H1 (cell line): Measurements from ENCODE around the gene ATAD3B. TPM values are rescaled to one million over a fixed set of nuclear protein-coding genes. Genes with fewer than 3 reads are reported as not detected.

Experiments used
- CTCF ChIA-PET: fragments of 300-600 bp; sonication (Branson Sonifier 250); formaldehyde crosslinking; loops from one replicate; lab custom pipeline; 2021; ENCODE audit not compliant: partially characterized antibody; lab: Charles Lee
- POLR2A ChIA-PET: fragments of 300-600 bp; sonication (Branson Sonifier 250); formaldehyde crosslinking; loops from one replicate; lab custom pipeline; 2021; ENCODE audit warnings: inconsistent platforms; ENCODE audit not compliant: partially characterized antibody; lab: Charles Lee
- DNase-seq, 2 experiments: peaks; one replicate each; pipeline versions ENCODE4 v3.0.0 to v3.0.0-alpha.2; 2010 to 2022; ENCODE audit warnings: low spot score in 2 of 2, low read depth in 1 of 2, mixed read lengths in 1 of 2
- FAIRE-seq: peaks from 2 replicates; lab custom pipeline; 2011; peaks lifted over from hg19 to GRCh38; lab: Jason Lieb, UNC
- H2AFZ ChIP-seq: 2 replicates; pipeline ENCODE4 v1.8.1; 2012; ENCODE audit warnings: low read length, inconsistent platforms
- H2AK5ac ChIP-seq: 2 replicates; pipeline ENCODE4 v1.6.1; 2013; ENCODE audit warnings: low read depth, low read length
- H2BK120ac ChIP-seq: replicated peaks from 2 replicates; pipeline ENCODE3; 2013; ENCODE audit warnings: low read depth, low read length, inconsistent platforms
- H2BK12ac ChIP-seq: 2 replicates; pipeline ENCODE4 v1.6.1; 2013; ENCODE audit warnings: low read depth, low read length
- H2BK15ac ChIP-seq: 2 replicates; pipeline ENCODE4 v1.6.1; 2013; ENCODE audit warnings: low read length
- H2BK20ac ChIP-seq: 2 replicates; pipeline ENCODE4 v1.6.1; 2013; ENCODE audit warnings: low read length
- H2BK5ac ChIP-seq: 2 replicates; pipeline ENCODE4 v1.6.1; 2013; ENCODE audit warnings: low read depth, low read length
- H3K14ac ChIP-seq: 2 replicates; pipeline ENCODE4 v1.6.1; 2013; ENCODE audit warnings: inconsistent platforms; ENCODE audit not compliant: insufficient read length
- H3K18ac ChIP-seq: 2 replicates; pipeline ENCODE4 v1.6.1; 2013; ENCODE audit warnings: low read length; ENCODE audit errors: extremely low read depth
- H3K23ac ChIP-seq: 2 replicates; pipeline ENCODE4 v1.6.1; 2013; ENCODE audit warnings: inconsistent platforms; ENCODE audit not compliant: insufficient read length
- H3K23me2 ChIP-seq: 2 replicates; pipeline ENCODE4 v1.6.1; 2013; ENCODE audit warnings: low read depth, low read length
- H3K27ac ChIP-seq: 2 replicates; pipeline ENCODE4 v1.6.1; 2011; ENCODE audit warnings: low read depth, low read length, inconsistent platforms
- H3K27me3 ChIP-seq, 4 experiments: replicated peaks in 1 of 4; 1 replicate in 1 of 4; 2 replicates in 3 of 4; pipeline versions ENCODE4 v1.6.1 to v1.8.1; 2011 to 2013; ENCODE audit warnings: low read length in 3 of 4, mild to moderate bottlenecking in 3 of 4, inconsistent platforms in 2 of 4, mixed read lengths in 2 of 4, moderate library complexity in 1 of 4; ENCODE audit not compliant: control insufficient read depth in 3 of 4, insufficient read depth in 3 of 4; ENCODE audit errors: extremely low read depth in 1 of 4
- H3K36me3 ChIP-seq, 4 experiments: 2 replicates each; pipeline versions ENCODE4 v1.6.1 to v1.8.1; 2011 to 2013; ENCODE audit warnings: mild to moderate bottlenecking in 4 of 4, low read length in 3 of 4, moderate library complexity in 2 of 4, control low read depth in 1 of 4, inconsistent platforms in 1 of 4; ENCODE audit not compliant: insufficient read depth in 4 of 4, control insufficient read depth in 2 of 4
- H3K4ac ChIP-seq: replicated peaks from 2 replicates; pipeline ENCODE3; 2013; ENCODE audit warnings: low read length, low read depth, mixed read lengths, inconsistent platforms; ENCODE audit not compliant: insufficient read length
- H3K4me1 ChIP-seq, 4 experiments: replicated peaks in 1 of 4; 1 replicate in 1 of 4; 2 replicates in 3 of 4; pipeline versions ENCODE4 v1.6.1 to v1.8.1; 2011 to 2013; ENCODE audit warnings: low read length in 3 of 4, inconsistent platforms in 2 of 4, mixed read lengths in 1 of 4; ENCODE audit not compliant: insufficient read depth in 4 of 4, control insufficient read depth in 3 of 4
- H3K4me2 ChIP-seq, 2 experiments: 2 replicates each; pipeline versions ENCODE4 v1.6.1 to v1.8.1; 2011 to 2013; ENCODE audit warnings: low read depth in 2 of 2, low read length in 2 of 2, control low read depth in 1 of 2, inconsistent platforms in 1 of 2, mild to moderate bottlenecking in 1 of 2; ENCODE audit not compliant: insufficient read depth in 1 of 2
- H3K4me3 ChIP-seq, 4 experiments: fragments of 200-600, 300-600 bp in 1 of 4; sonication (generic), shearing (Covaris generic), sonication (Bioruptor Twin) in 1 of 4; 2 replicates each; pipeline versions ENCODE4 v1.5.1 to v1.8.1; 2011 to 2016; ENCODE audit warnings: low read length in 4 of 4, low read depth in 3 of 4, control low read depth in 2 of 4, inconsistent platforms in 2 of 4, mild to moderate bottlenecking in 2 of 4, mixed read lengths in 1 of 4, moderate library complexity in 1 of 4; ENCODE audit not compliant: insufficient read depth in 2 of 4; ENCODE audit errors: extremely low read depth in 1 of 4
- H3K56ac ChIP-seq: replicated peaks from 2 replicates; pipeline ENCODE3; 2013; ENCODE audit warnings: low read depth, mild to moderate bottlenecking, mixed read lengths, low read length, inconsistent platforms; ENCODE audit not compliant: insufficient read length
- H3K79me1 ChIP-seq: 2 replicates; pipeline ENCODE4 v1.6.1; 2013; ENCODE audit warnings: low read depth, low read length, control low read depth
- H3K79me2 ChIP-seq, 2 experiments: 2 replicates each; pipeline versions ENCODE4 v1.6.1 to v1.8.1; 2012 to 2013; ENCODE audit warnings: low read length in 2 of 2, mild to moderate bottlenecking in 2 of 2, inconsistent platforms in 1 of 2; ENCODE audit not compliant: insufficient read depth in 2 of 2, control insufficient read depth in 1 of 2
- H3K9ac ChIP-seq, 4 experiments: replicated peaks in 1 of 4; 1 replicate in 1 of 4; 2 replicates in 3 of 4; pipeline versions ENCODE4 v1.6.1 to v1.8.1; 2011 to 2013; ENCODE audit warnings: low read depth in 3 of 4, low read length in 3 of 4, control low read depth in 2 of 4, mild to moderate bottlenecking in 2 of 4, moderate library complexity in 2 of 4, inconsistent platforms in 1 of 4; ENCODE audit errors: extremely low read depth in 1 of 4
- H3K9me3 ChIP-seq, 2 experiments: 2 replicates each; pipeline versions ENCODE4 v1.6.1 to v1.8.1; 2012 to 2013; ENCODE audit warnings: mild to moderate bottlenecking in 2 of 2, moderate library complexity in 2 of 2, control low read depth in 1 of 2, inconsistent platforms in 1 of 2, low read depth in 1 of 2, low read length in 1 of 2, mixed read lengths in 1 of 2; ENCODE audit not compliant: insufficient read depth in 2 of 2
- H4K20me1 ChIP-seq, 2 experiments: replicated peaks in 1 of 2; 2 replicates each; pipeline versions ENCODE3 to v1.8.1; 2011 to 2013; ENCODE audit warnings: inconsistent platforms in 2 of 2, low read length in 2 of 2, mild to moderate bottlenecking in 1 of 2; ENCODE audit not compliant: insufficient read depth in 2 of 2, control insufficient read depth in 1 of 2
- H4K5ac ChIP-seq: 2 replicates; pipeline ENCODE4 v1.6.1; 2013; ENCODE audit warnings: low read length, low read depth, mixed read lengths, inconsistent platforms; ENCODE audit not compliant: insufficient read length
- H4K8ac ChIP-seq: 2 replicates; pipeline ENCODE4 v1.8.0; 2013; ENCODE audit warnings: mild to moderate bottlenecking, moderate library complexity, low read length, inconsistent platforms; ENCODE audit not compliant: insufficient read depth; ENCODE audit errors: extremely low read depth
- H4K91ac ChIP-seq: replicated peaks from 2 replicates; pipeline ENCODE3; 2013; ENCODE audit warnings: low read length, mixed read lengths, inconsistent platforms; ENCODE audit not compliant: insufficient read length
- CBX5 ChIP-seq: fragments of 300-800, 300-1000 bp; sonication (generic); IDR thresholded peaks from 2 replicates; pipeline ENCODE4 v1.7.1; 2016; ENCODE audit warnings: antibody characterized with exemption, low read length, low read depth
- CBX8 ChIP-seq: fragments of 300-800, 300-1000 bp; sonication (generic); IDR thresholded peaks from 2 replicates; pipeline ENCODE4 v1.7.1; 2016; ENCODE audit warnings: low read depth, low read length, borderline replicate concordance
- CEBPB ChIP-seq: IDR thresholded peaks from 2 replicates; pipeline ENCODE4 v1.6.1; 2012; ENCODE audit warnings: low read depth, low read length
- CHD2 ChIP-seq: IDR thresholded peaks from 2 replicates; pipeline ENCODE4 v1.6.1; 2012; ENCODE audit warnings: low read length, improper control_type of control experiment
- CREB1 ChIP-seq: IDR thresholded peaks from 2 replicates; pipeline ENCODE4 v1.6.1; 2012; ENCODE audit warnings: inconsistent platforms
- E2F6 ChIP-seq: IDR thresholded peaks from 2 replicates; pipeline ENCODE4 v1.6.1; 2012; ENCODE audit warnings: inconsistent platforms
- HDAC2 ChIP-seq, 2 experiments: fragments of 300-600 bp in 1 of 2; sonication (generic) in 1 of 2; IDR thresholded peaks; 2 replicates each; pipeline ENCODE4 v1.6.1; 2011 to 2012; ENCODE audit warnings: low read depth in 2 of 2, low read length in 2 of 2, mild to moderate bottlenecking in 2 of 2, moderate library complexity in 2 of 2, borderline replicate concordance in 1 of 2, inconsistent platforms in 1 of 2
- NRF1 ChIP-seq: IDR thresholded peaks from 2 replicates; pipeline ENCODE4 v1.6.1; 2011; ENCODE audit warnings: mild to moderate bottlenecking, low read depth, low read length, improper control_type of control experiment
- SIX5 ChIP-seq: IDR thresholded peaks from 2 replicates; pipeline ENCODE4 v1.6.1; 2011; ENCODE audit warnings: mild to moderate bottlenecking, low read depth, low read length
- SRF ChIP-seq: IDR thresholded peaks from 2 replicates; pipeline ENCODE4 v1.6.1; 2011; ENCODE audit warnings: mild to moderate bottlenecking, low read depth, low read length, moderate library complexity
- TCF12 ChIP-seq: IDR thresholded peaks from 2 replicates; pipeline ENCODE4 v1.6.1; 2011; ENCODE audit warnings: low read depth, mild to moderate bottlenecking, low read length
- YY1 ChIP-seq: IDR thresholded peaks from 2 replicates; pipeline ENCODE4 v1.6.1; 2011; ENCODE audit warnings: low read depth, mild to moderate bottlenecking, low read length
- WGBS, 2 experiments: shearing (Covaris generic) in 1 of 2; methylation state at CpG; one replicate each; pipeline versions ENCODE4 v1.1.6 to v1.1.7; 2013 to 2015; ENCODE audit warnings: low lambda C conversion rate in 2 of 2, mixed read lengths in 2 of 2, inconsistent platforms in 1 of 2, low coverage in 1 of 2, missing lambda C conversion rate in 1 of 2; ENCODE audit not compliant: insufficient replicate concordance in 2 of 2, insufficient coverage in 1 of 2, insufficient read length in 1 of 2; ENCODE audit errors: extremely low coverage in 1 of 2, missing lambda C conversion rate in 1 of 2; 5-methylcytosine and 5-hydroxymethylcytosine counted together
- polyA plus RNA-seq, 7 experiments: library from polyadenylated mRNA; depleted of rRNA in 3 of 7; stranded (reverse) in 5 of 7; unstranded in 2 of 7; fragments of >200 nt in 5 of 7; fragments of 200-250 nt in 2 of 7; gene quantifications; 1 replicate in 5 of 7; 2 replicates in 1 of 7; 4 replicates in 1 of 7; pipeline versions ENCODE4 v1.2.1 to v1.2.3, GENCODE V29; 2011 to 2013; ENCODE audit warnings: missing spikeins in 2 of 7, mixed read lengths in 2 of 7
- total RNA-seq: library from RNA; stranded (reverse); fragmentation: NEBNext Ultra II Directional; extraction: Animal tissue kit (Norgen Biotek cat#: 25700); gene quantifications from 2 replicates; pipeline ENCODE4 v1.2.1, GENCODE V29; 2021

Gene ATAD3B
- total and polyA plus RNA-seq, 2 of the 8 experiments (the other 6 are each of a cell fraction or from before 2014, with no cell fraction given): 31.3 to 63.0 TPM

GRCh38 chr1:1477206-1477605, 5.6 kb downstream of the ATAD3B start:
- ChIA-PET CTCF (interaction anchor here (1.1 to 2.1 kb wide), 2 partner anchors 27 to 36 kb away, joined by 3 to 6 read pairs; no protein-coding TSS in a partner anchor), POLR2A (interaction anchor here (1.4 kb wide), 1 partner anchor 11 kb away, joined by 4 read pairs; no protein-coding TSS in a partner anchor)
- H3K56ac ChIP-seq: no peak overlapping the region
- H3K4me1 ChIP-seq: peaks cover 0 to 5% (median under 1%) of the 10 kb centered on the region in 4 experiments; a peak in 2 of 7 replicates
- TF ChIP-seq CREB1: no peak
- no peak for TF ChIP-seq SIX5
- no peak for TF ChIP-seq CBX5
- TF ChIP-seq SRF: no peak
- no peak for TF ChIP-seq YY1
- TF ChIP-seq E2F6: no peak
- no peak for TF ChIP-seq CHD2
- no peak for TF ChIP-seq CBX8
- no peak for TF ChIP-seq CEBPB
- TF ChIP-seq HDAC2 (IDR thresholded peaks at IDR 0.05; ENCODE audit: borderline replicate concordance in 1 of 2, low read depth in 2 of 2, low read length in 2 of 2): no peak
- no peak for TF ChIP-seq NRF1
- no peak for TF ChIP-seq TCF12
- no peaks in the 10 kb centered on the region for H3K27me3 ChIP-seq
- H2BK20ac ChIP-seq: no peak overlapping the region
- H4K5ac ChIP-seq: no peak overlapping the region
- H3K36me3 ChIP-seq: peaks cover 10 to 28% (median 22%) of the 10 kb centered on the region in 4 experiments
- H2BK12ac ChIP-seq: no peak overlapping the region
- H3K4me2 ChIP-seq: no peak overlapping the region
- peaks cover 10 to 29% of the 10 kb centered on the region in 2 experiments for H3K79me2 ChIP-seq
- no peak overlapping the region for H2AFZ ChIP-seq
- no peak overlapping the region for H3K18ac ChIP-seq
- peaks cover 5 to 12% of the 10 kb centered on the region in 2 experiments for H4K20me1 ChIP-seq
- H3K23me2 ChIP-seq: no peaks in the 10 kb centered on the region; the same call in 1 of the 2 replicates
- no peak overlapping the region for H3K27ac ChIP-seq
- H2BK15ac ChIP-seq: no peak overlapping the region
- 95% methylated on average over 21 of the region's 22 CpGs; no CpG with 5 or more reads in 1 of the 2 experiments for WGBS, 2 experiments
- 0 out of 2 replicates have a peak, but pooled peaks cover 6% of the 10 kb centered on the region for H3K79me1 ChIP-seq
- no peak overlapping the region for H2AK5ac ChIP-seq
- H4K91ac ChIP-seq: no peak overlapping the region
- DNase-seq: no peak
- H3K4me3 ChIP-seq: no peak overlapping the region
- no peak overlapping the region for H2BK5ac ChIP-seq
- no peak for FAIRE-seq
- H3K23ac ChIP-seq: no peak overlapping the region
- H3K4ac ChIP-seq: no peak overlapping the region
- H2BK120ac ChIP-seq: no peak overlapping the region
- H3K9ac ChIP-seq: no peak overlapping the region
- no peak overlapping the region; the same call in 1 of the 2 replicates for H4K8ac ChIP-seq
- H3K14ac ChIP-seq: no peak overlapping the region
- no peaks in the 10 kb centered on the region for H3K9me3 ChIP-seq
